Psoas muscle (tissue), 8 donors: Measurements from ENCODE around the gene NSF. TPM values are rescaled to one million over a fixed set of nuclear protein-coding genes. Genes with fewer than 3 reads are reported as not detected.

ENCODE experiments used
- ATAC-seq, 4 donors: fragments of 200-7000 bp; cut with Tn5 transposase; one replicate each; pipeline ENCODE4 v1.9.1; 2020; ENCODE audit warnings: moderate library complexity in 3 of 4, mild to moderate bottlenecking in 2 of 4
- DNase-seq, 2 donors: peaks; one replicate each; pipeline ENCODE4 v3.0.0-alpha.2; 2020
- H3K27ac ChIP-seq: fragments of 200-600 bp; one replicate; pipeline ENCODE4 v1.8.0; 2022
- H3K27me3 ChIP-seq, 3 donors: fragments of 200-600 bp in 1 of 3; one replicate each; pipeline versions ENCODE4 v1.6.1 to v1.8.0; 2013 to 2022; ENCODE audit warnings: low read length in 2 of 3, mild to moderate bottlenecking in 2 of 3, moderate library complexity in 1 of 3; ENCODE audit not compliant: insufficient read depth in 3 of 3
- H3K36me3 ChIP-seq, 2 donors: fragments of 200-600 bp in 1 of 2; one replicate each; pipeline versions ENCODE4 v1.6.1 to v1.8.0; 2013 to 2022; ENCODE audit warnings: low read depth in 1 of 2, mild to moderate bottlenecking in 1 of 2, moderate library complexity in 1 of 2; ENCODE audit not compliant: insufficient read depth in 1 of 2
- H3K4me1 ChIP-seq: fragments of 200-600 bp; one replicate; pipeline ENCODE4 v1.8.0; 2022
- H3K4me3 ChIP-seq: fragments of 200-600 bp; one replicate; pipeline ENCODE4 v1.8.0; 2022; ENCODE audit warnings: mild to moderate bottlenecking
- H3K9me3 ChIP-seq: fragments of 200-600 bp; one replicate; pipeline ENCODE4 v1.8.0; 2022
- CTCF ChIP-seq: fragments of 200-600 bp; IDR thresholded peaks from one replicate; pipeline ENCODE4 v1.8.0; 2022; ENCODE audit warnings: antibody characterized with exemption
- WGBS, 3 donors: extraction: QIAGEN DNeasy Blood & Tissue Kit; methylation state at CpG; one replicate each; pipeline versions ENCODE4 v1.1.6 to v1.1.7; 2013; 5-methylcytosine and 5-hydroxymethylcytosine counted together
- intact Hi-C, 2 donors: fragments of 100-400 bp; cut with DNase I; formaldehyde crosslinking; loops; one replicate each; pipeline versions ENCODE4 v1.11.0 to v1.14.2; 2022
- polyA plus RNA-seq, 3 donors: library from polyadenylated mRNA; stranded (reverse); fragments of 200-250 nt; gene quantifications; one replicate each; pipeline ENCODE4 v1.2.3, GENCODE V29; 2013
- total RNA-seq, 4 donors: library from RNA; stranded (reverse); fragmentation: NEBNext Ultra II Directional in 2 of 4; extraction: Animal tissue kit (Norgen Biotek cat#: 25700) in 2 of 4; gene quantifications; one replicate each; pipeline versions ENCODE4 v1.2.1 to v1.2.4, GENCODE V29; 2021 to 2023
- donor health status: healthy with polysubstance abuse.
- donor health status: DM: no; HTN: no; CAD: no; lungs with moderate emphysema.
- donor health status: Bipolar disorder and iron deficiency.
- donor health status: healthy.
- donor health status: DM: yes; HTN: yes; CAD: no.
- donor health status: DM: no; HTN: no; CAD: no.
- donor health status: DM: no; HTN: no; CAD: no.
- donor health status: DM: yes; HTN: yes; CAD: no.

NSF gene
- total and polyA plus RNA-seq, 7 donors: 19.3 to 103 (median 40.2) TPM

GRCh38 chr17:46788300-46788699 is 197.8 kb downstream of the NSF start:
- intact Hi-C loops: no loop called here
- H3K36me3 ChIP-seq: no peaks in the 10 kb centered on the region
- H3K4me3 ChIP-seq: no peak overlapping the region
- H3K9me3 ChIP-seq: no peaks in the 10 kb centered on the region
- ATAC-seq: no peak
- H3K27ac ChIP-seq: no peak overlapping the region
- 89 to 91% (median 91%) methylated on average over 5 of the region's 5 CpGs for WGBS, 3 donors
- peaks cover 0 to 18% (median 5%) of the 10 kb centered on the region in 3 donors for H3K27me3 ChIP-seq
- no peak for TF ChIP-seq CTCF
- DNase-seq: no peak
- no peaks in the 10 kb centered on the region for H3K4me1 ChIP-seq

DNA sequence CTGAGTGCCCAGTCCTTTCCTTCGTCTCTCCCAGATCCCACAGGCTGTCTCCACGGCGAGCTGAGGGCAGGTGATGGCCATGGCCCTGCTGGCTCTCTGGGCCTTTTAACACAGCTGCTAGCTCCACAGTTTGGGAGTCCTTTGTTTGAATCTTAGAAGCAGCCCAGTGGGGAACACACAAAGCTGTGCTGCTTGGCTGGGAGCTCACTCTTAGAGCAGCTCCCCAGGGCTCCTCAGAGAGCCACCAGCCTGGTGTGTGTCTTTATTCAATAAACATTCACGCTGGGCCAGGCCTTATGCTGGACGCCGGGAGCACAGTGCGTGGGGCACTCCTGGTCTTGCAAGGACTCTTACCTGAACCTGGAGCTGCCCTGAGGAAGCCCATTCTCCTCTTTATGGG is 198.3 kb downstream of the NSF start:
- H3K27me3 ChIP-seq: peaks cover 0 to 19% (median 5%) of the 10 kb centered on the region in 3 donors
- ATAC-seq (no peak), DNase-seq (no peak)
- no peaks in the 10 kb centered on the region for H3K4me1 ChIP-seq
- WGBS, 3 donors: 76 to 84% (median 83%) methylated on average over 7 of the region's 7 CpGs
- TF ChIP-seq CTCF: no peak
- no peak overlapping the region for H3K4me3 ChIP-seq
- intact Hi-C loops: no loop called here
- no peaks in the 10 kb centered on the region for H3K36me3 ChIP-seq
- no peaks in the 10 kb centered on the region for H3K9me3 ChIP-seq
- no peak overlapping the region for H3K27ac ChIP-seq

- no peak for TF ChIP-seq CTCF
- ATAC-seq: no peak
- no peaks in the 10 kb centered on the region for H3K4me1 ChIP-seq
- DNase-seq: no peak
- H3K27me3 ChIP-seq: peaks cover 0 to 19% (median 5%) of the 10 kb centered on the region in 3 donors
- 85 to 92% (median 89%) methylated on average over 7 to 8 of the region's 8 CpGs for WGBS, 3 donors
- intact Hi-C loops: no loop called here
- no peak overlapping the region for H3K4me3 ChIP-seq
- no peaks in the 10 kb centered on the region for H3K36me3 ChIP-seq
- no peak overlapping the region for H3K27ac ChIP-seq
- H3K9me3 ChIP-seq: no peaks in the 10 kb centered on the region
These were observed 199.1 kb downstream of the NSF start for GRCh38 chr17:46789610-46790009.

GRCh38 chr17:46790216-46790615 is 199.7 kb downstream of the NSF start:
- intact Hi-C loops: no loop called here
- Histone ChIP-seq H3K9me3 (no peaks in the 10 kb centered on the region), H3K4me3 (no peak overlapping the region), H3K27ac (no peak overlapping the region), H3K27me3 (peaks cover 0 to 23% (median 5%) of the 10 kb centered on the region in 3 donors), H3K4me1 (no peaks in the 10 kb centered on the region), H3K36me3 (no peaks in the 10 kb centered on the region)
- no peak for TF ChIP-seq CTCF
- 40 to 50% (median 45%) methylated on average over 3 of the region's 3 CpGs for WGBS, 3 donors
- DNase-seq (no peak), ATAC-seq (no peak)

DNA sequence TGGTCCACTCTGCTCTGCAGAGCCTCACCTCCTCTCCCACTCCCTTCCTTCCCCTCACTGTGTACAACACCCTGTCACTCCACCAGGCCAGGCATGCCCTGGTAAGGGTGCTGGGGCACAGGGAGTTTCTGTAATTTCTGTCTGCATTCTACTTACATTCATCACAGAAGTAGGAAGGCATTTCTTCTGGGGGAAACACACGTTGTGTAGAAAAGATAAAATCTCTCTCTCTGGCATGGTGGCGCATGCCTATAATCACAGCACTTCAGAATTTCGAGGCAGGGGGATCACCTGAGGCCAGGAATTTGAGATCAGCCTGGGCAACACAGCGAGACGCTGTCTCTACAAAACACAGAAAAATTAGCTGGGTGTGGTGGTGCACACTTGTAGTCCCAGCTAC is 201.1 kb downstream of the NSF start:
- no peaks in the 10 kb centered on the region for H3K9me3 ChIP-seq
- no peak overlapping the region for H3K27ac ChIP-seq
- no peak for ATAC-seq
- H3K4me1 ChIP-seq: no peaks in the 10 kb centered on the region
- DNase-seq: no peak
- H3K27me3 ChIP-seq: peaks cover 0 to 28% (median 8%) of the 10 kb centered on the region in 3 donors
- TF ChIP-seq CTCF: no peak
- H3K4me3 ChIP-seq: no peak overlapping the region
- no peaks in the 10 kb centered on the region for H3K36me3 ChIP-seq
- intact Hi-C loops: no loop called here
- 69 to 77% (median 75%) methylated on average over 5 of the region's 5 CpGs for WGBS, 3 donors
